ENCODE measurements around the gene MPRIP. TPM values are rescaled to one million over a fixed set of nuclear protein-coding genes. Genes with fewer than 3 reads are reported as not detected.
A peak's percentile ranks its signal among the peaks of the same experiment; 100 is the strongest.
"Not testable (repeated sequence)": the region's sequence is repeated elsewhere in the genome, so short reads cannot be mapped to it uniquely, and the experiment has no call there.

Gene MPRIP
- total RNA-seq, 4 donors from 2014 or later: 61.5 to 407 (median 103) TPM

DNA sequence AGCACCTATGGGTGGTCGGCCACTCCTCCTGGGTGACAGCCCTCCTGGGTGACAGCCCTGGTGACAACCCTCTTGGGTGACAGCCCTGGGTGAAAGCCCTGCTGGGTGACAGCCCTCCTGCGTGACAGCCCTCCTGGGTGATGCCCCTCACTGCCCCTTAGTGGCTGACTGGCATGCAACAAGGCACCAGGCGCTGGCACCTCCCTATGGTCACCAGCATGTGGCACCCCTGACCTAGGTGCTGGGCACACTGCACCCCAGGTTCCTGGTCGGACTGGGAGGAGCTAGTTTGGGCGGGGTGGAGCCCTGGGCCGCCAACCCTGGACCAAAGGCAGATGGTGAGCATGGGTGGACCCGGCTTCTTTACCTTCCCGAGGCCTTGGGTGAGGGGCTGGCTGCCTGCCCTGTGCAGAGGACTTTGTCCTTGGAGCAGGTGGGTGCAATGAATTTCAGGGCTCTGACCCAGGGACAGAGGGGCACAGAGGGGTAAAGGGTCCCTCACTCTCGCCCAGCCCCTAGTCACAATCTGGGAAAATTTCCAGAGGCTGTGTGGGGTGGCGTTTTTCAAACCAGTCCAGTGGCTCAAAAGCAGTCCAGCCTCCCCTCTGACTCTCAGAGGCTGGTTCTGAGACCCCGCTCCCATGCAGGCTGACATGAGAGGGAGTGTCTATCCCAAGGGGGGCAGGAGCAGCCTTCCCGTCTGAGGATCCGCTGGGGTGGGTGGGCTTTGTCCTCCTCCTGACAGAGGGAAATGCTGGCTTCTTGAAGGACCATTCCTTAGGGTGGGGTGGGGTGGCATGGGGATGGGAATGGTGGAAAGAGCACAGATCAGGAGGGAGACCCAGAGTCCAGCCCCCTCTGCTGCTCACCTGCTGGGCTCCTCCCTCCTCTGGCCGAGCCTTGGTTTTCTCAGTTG is 44.5 kb upstream of the MPRIP start:
- no peak for DNase-seq

DNA sequence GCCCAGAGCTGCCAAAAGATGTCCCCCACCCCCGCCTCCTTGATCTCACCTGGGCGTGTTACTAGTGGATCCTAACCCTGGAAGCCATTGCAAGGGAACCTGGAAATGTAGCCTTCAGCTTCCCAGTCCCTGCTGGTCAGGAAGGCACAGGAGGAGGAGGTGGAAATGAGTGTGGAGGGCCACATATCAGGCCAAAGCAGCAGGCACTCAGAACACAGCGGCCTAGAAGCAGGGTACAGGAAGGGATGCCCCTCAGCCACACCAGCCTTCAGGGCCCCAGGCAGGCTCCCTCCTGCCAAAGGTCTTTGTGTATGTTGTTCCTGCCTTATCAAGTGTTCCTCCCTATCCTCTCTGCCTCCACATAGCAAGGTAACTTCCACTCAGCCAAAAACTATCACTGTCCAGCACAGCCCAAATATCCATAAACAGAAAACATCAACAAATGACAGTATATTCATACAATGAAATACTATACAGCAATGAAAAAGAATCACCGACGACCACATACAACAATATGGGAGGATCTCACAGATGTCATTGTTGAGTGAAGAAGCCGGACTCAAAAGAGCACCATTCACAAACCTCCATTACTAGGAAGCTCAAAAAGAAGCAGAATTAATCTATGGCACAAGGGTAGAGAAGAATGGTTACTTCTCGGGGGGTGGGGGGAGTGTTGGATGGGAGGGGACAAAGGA is 42.2 kb upstream of the MPRIP start:
- TF ChIP-seq CTCF (IDR thresholded peaks at IDR 0.05): no peak
- TF ChIP-seq POLR2A (IDR thresholded peaks at IDR 0.05): no peak
- no peaks in the 10 kb centered on the region for H3K36me3 ChIP-seq
- H3K27me3 ChIP-seq: no peaks in the 10 kb centered on the region
- no peak overlapping the region for H3K4me3 ChIP-seq
- H3K4me1 ChIP-seq: no peaks in the 10 kb centered on the region
- intact Hi-C loops (cut with DNase I; ENCODE audit: low total_unique reads): no loop called here
- H3K27ac ChIP-seq: no peak overlapping the region
- H3K9me3 ChIP-seq: no peaks in the 10 kb centered on the region
- DNase-seq: no peak

More for the DNA sequence above, 44.5 kb upstream of the MPRIP start:
- H3K27me3 ChIP-seq: no peaks in the 10 kb centered on the region
- H3K9me3 ChIP-seq: no peaks in the 10 kb centered on the region
- H3K4me1 ChIP-seq: no peaks in the 10 kb centered on the region
- TF ChIP-seq CTCF (IDR thresholded peaks at IDR 0.05): no peak
- TF ChIP-seq POLR2A (IDR thresholded peaks at IDR 0.05): no peak
- intact Hi-C loops (cut with DNase I; ENCODE audit: low total_unique reads): no loop called here
- H3K36me3 ChIP-seq: no peaks in the 10 kb centered on the region
- H3K27ac ChIP-seq: no peak overlapping the region
- no peak overlapping the region for H3K4me3 ChIP-seq

DNA sequence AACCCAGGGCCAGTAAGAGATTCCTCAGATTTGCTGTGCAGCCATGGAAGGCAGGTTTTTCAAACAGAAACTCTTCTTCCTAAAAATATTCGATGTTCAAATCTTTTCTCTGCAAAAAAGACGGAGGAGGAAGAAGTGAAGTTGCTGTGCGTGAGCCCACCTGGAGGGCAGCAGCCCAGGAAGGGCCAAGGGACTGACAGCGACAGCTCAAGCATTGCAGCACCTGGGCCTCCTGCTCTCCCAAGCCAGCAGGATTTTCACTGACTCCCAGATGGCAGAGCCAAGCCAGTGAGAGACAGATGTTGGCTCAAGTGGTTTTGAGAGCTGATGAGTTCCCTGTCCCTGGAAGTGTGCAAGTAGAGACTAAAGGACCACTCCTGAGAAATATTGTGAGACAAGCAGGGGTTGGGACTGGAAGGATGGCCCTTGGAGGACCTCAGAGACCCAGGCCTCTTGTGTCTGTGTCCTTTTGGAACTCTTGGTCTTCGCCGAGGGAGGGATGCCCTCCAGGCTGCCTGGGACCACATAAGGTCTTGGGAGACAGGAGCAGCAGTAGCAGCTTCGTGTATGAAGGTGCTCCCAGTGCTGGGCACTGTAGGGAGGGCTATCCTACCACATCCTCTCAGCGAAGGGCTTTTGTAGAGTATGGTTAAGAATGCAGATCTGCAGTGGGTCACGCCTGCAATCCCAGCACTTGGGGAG is 41.0 kb upstream of the MPRIP start:
- Histone ChIP-seq H3K36me3 (no peaks in the 10 kb centered on the region), H3K4me3 (no peak overlapping the region), H3K9me3 (no peaks in the 10 kb centered on the region), H3K27me3 (no peaks in the 10 kb centered on the region), H3K4me1 (no peaks in the 10 kb centered on the region), H3K27ac (no peak overlapping the region)
- no peak for DNase-seq
- TF ChIP-seq CTCF (IDR thresholded peaks at IDR 0.05) (no peak), POLR2A (IDR thresholded peaks at IDR 0.05) (no peak)
- intact Hi-C loops (cut with DNase I; ENCODE audit: low total_unique reads): no loop called here

GRCh38 chr17:17001874-17002520 is 40.3 kb upstream of the MPRIP start:
- H3K9me3 ChIP-seq: no peaks in the 10 kb centered on the region
- H3K27me3 ChIP-seq: no peaks in the 10 kb centered on the region
- H3K36me3 ChIP-seq: no peaks in the 10 kb centered on the region
- intact Hi-C loops (cut with DNase I; ENCODE audit: low total_unique reads): no loop called here
- no peak overlapping the region for H3K4me3 ChIP-seq
- peak; percentile 74 to 80 for DNase-seq
- peak; percentile 92 to 98 (median 96) for TF ChIP-seq CTCF (IDR thresholded peaks at IDR 0.05)
- TF ChIP-seq POLR2A (IDR thresholded peaks at IDR 0.05): no peak
- no peaks in the 10 kb centered on the region for H3K4me1 ChIP-seq
- no peak overlapping the region for H3K27ac ChIP-seq

GRCh38 chr17:17002731-17003715 is 39.2 kb upstream of the MPRIP start:
- H3K9me3 ChIP-seq; DNase-seq; H3K27me3 ChIP-seq; H3K27ac ChIP-seq; H3K36me3 ChIP-seq; H3K4me1 ChIP-seq; intact Hi-C loops (cut with DNase I; ENCODE audit: low total_unique reads); H3K4me3 ChIP-seq: not testable (repeated sequence)
